Rectal smooth muscle tissue (tissue), 1 donor: ENCODE data around the gene SRGAP1.

Experiments
- H3K27ac ChIP-seq: one replicate; pipeline ENCODE4 v1.7.0; 2013; ENCODE audit warnings: low read depth, low read length, inconsistent platforms
- H3K27me3 ChIP-seq: one replicate; pipeline ENCODE4 v1.7.0; 2013; ENCODE audit warnings: low read length; ENCODE audit not compliant: control insufficient read depth, insufficient read depth
- H3K36me3 ChIP-seq: one replicate; pipeline ENCODE4 v1.7.0; 2013; ENCODE audit warnings: low read length; ENCODE audit not compliant: control insufficient read depth, insufficient read depth
- H3K4me1 ChIP-seq: one replicate; pipeline ENCODE4 v1.7.0; 2013; ENCODE audit warnings: low read length; ENCODE audit not compliant: control insufficient read depth, insufficient read depth
- H3K4me3 ChIP-seq: one replicate; pipeline ENCODE4 v1.7.0; 2013; ENCODE audit warnings: low read length
- H3K9ac ChIP-seq: one replicate; pipeline ENCODE4 v1.7.0; 2013; ENCODE audit warnings: low read length

The SRGAP1 gene

GRCh38 chr12:64051057-64051456, 206.6 kb downstream of the SRGAP1 start:
- H3K27ac ChIP-seq = no peak overlapping the region
- no peaks in the 10 kb centered on the region for H3K4me1 ChIP-seq
- peaks cover 6% of the 10 kb centered on the region for H3K36me3 ChIP-seq
- H3K4me3 ChIP-seq = no peak overlapping the region
- no peak overlapping the region for H3K9ac ChIP-seq
- H3K27me3 ChIP-seq = no peaks in the 10 kb centered on the region

- Histone ChIP-seq H3K4me1 (no peaks in the 10 kb centered on the region), H3K9ac (no peak overlapping the region), H3K4me3 (no peak overlapping the region), H3K36me3 (peaks cover 6% of the 10 kb centered on the region), H3K27ac (no peak overlapping the region), H3K27me3 (no peaks in the 10 kb centered on the region)
These were observed 208.6 kb downstream of the SRGAP1 start for GRCh38 chr12:64053117-64053516.

- peaks cover 6% of the 10 kb centered on the region for H3K36me3 ChIP-seq
- H3K9ac ChIP-seq = no peak overlapping the region
- no peaks in the 10 kb centered on the region for H3K4me1 ChIP-seq
- H3K27ac ChIP-seq = no peak overlapping the region
- no peak overlapping the region for H3K4me3 ChIP-seq
- no peaks in the 10 kb centered on the region for H3K27me3 ChIP-seq
These were observed 209.6 kb downstream of the SRGAP1 start for GRCh38 chr12:64054079-64054520.

- Histone ChIP-seq H3K36me3 (peaks cover 3% of the 10 kb centered on the region), H3K9ac (no peak overlapping the region), H3K27ac (no peak overlapping the region), H3K4me3 (no peak overlapping the region), H3K4me1 (no peaks in the 10 kb centered on the region), H3K27me3 (no peaks in the 10 kb centered on the region)
These were observed 212.2 kb downstream of the SRGAP1 start for GRCh38 chr12:64056741-64057140.

GRCh38 chr12:64057706-64058105, 213.2 kb downstream of the SRGAP1 start:
- H3K27me3 ChIP-seq = no peaks in the 10 kb centered on the region
- no peaks in the 10 kb centered on the region for H3K4me1 ChIP-seq
- no peak overlapping the region for H3K4me3 ChIP-seq
- no peak overlapping the region for H3K27ac ChIP-seq
- no peak overlapping the region for H3K9ac ChIP-seq
- peaks cover 3% of the 10 kb centered on the region for H3K36me3 ChIP-seq

GRCh38 chr12:64058541-64059265, 214.2 kb downstream of the SRGAP1 start:
- H3K9ac ChIP-seq = no peak overlapping the region
- H3K36me3 ChIP-seq = peaks cover 3% of the 10 kb centered on the region
- no peaks in the 10 kb centered on the region for H3K4me1 ChIP-seq
- H3K27me3 ChIP-seq = no peaks in the 10 kb centered on the region
- H3K27ac ChIP-seq = no peak overlapping the region
- no peak overlapping the region for H3K4me3 ChIP-seq

GRCh38 chr12:64059685-64060084, 215.2 kb downstream of the SRGAP1 start:
- Histone ChIP-seq H3K36me3 (peaks cover 3% of the 10 kb centered on the region), H3K27ac (no peak overlapping the region), H3K27me3 (no peaks in the 10 kb centered on the region), H3K4me3 (no peak overlapping the region), H3K9ac (no peak overlapping the region), H3K4me1 (no peaks in the 10 kb centered on the region)

GRCh38 chr12:64061868-64062375, 217.4 kb downstream of the SRGAP1 start:
- H3K9ac ChIP-seq = no peak overlapping the region
- H3K4me3 ChIP-seq = no peak overlapping the region
- H3K27me3 ChIP-seq = no peaks in the 10 kb centered on the region

GRCh38 chr12:64063121-64063520, 218.6 kb downstream of the SRGAP1 start:
- H3K36me3 ChIP-seq = no peaks in the 10 kb centered on the region

More at GRCh38 chr12:64061868-64062375, 217.4 kb downstream of the SRGAP1 start:
- Histone ChIP-seq H3K36me3 (no peaks in the 10 kb centered on the region), H3K4me1 (no peaks in the 10 kb centered on the region), H3K27ac (no peak overlapping the region)

GRCh38 chr12:64064240-64064639, 219.7 kb downstream of the SRGAP1 start:
- no peak overlapping the region for H3K27ac ChIP-seq
- no peaks in the 10 kb centered on the region for H3K4me1 ChIP-seq
- H3K27me3 ChIP-seq = no peaks in the 10 kb centered on the region
- H3K36me3 ChIP-seq = no peaks in the 10 kb centered on the region
- H3K4me3 ChIP-seq = no peak overlapping the region
- H3K9ac ChIP-seq = no peak overlapping the region

More at GRCh38 chr12:64063121-64063520, 218.6 kb downstream of the SRGAP1 start:
- Histone ChIP-seq H3K27ac (no peak overlapping the region), H3K9ac (no peak overlapping the region), H3K4me3 (no peak overlapping the region), H3K4me1 (no peaks in the 10 kb centered on the region), H3K27me3 (no peaks in the 10 kb centered on the region)

GRCh38 chr12:64064706-64065105, 220.2 kb downstream of the SRGAP1 start:
- no peaks in the 10 kb centered on the region for H3K4me1 ChIP-seq
- H3K27me3 ChIP-seq = no peaks in the 10 kb centered on the region
- H3K27ac ChIP-seq = no peak overlapping the region
- H3K4me3 ChIP-seq = no peak overlapping the region
- H3K36me3 ChIP-seq = no peaks in the 10 kb centered on the region
- no peak overlapping the region for H3K9ac ChIP-seq

GRCh38 chr12:64065881-64066451, 221.5 kb downstream of the SRGAP1 start:
- H3K9ac ChIP-seq = no peak overlapping the region
- H3K27me3 ChIP-seq = no peaks in the 10 kb centered on the region
- no peak overlapping the region for H3K4me3 ChIP-seq
- H3K27ac ChIP-seq = no peak overlapping the region
- no peaks in the 10 kb centered on the region for H3K36me3 ChIP-seq
- no peaks in the 10 kb centered on the region for H3K4me1 ChIP-seq

GRCh38 chr12:64066776-64067175, 222.3 kb downstream of the SRGAP1 start:
- Histone ChIP-seq H3K27me3 (no peaks in the 10 kb centered on the region), H3K4me1 (no peaks in the 10 kb centered on the region), H3K36me3 (no peaks in the 10 kb centered on the region), H3K9ac (no peak overlapping the region), H3K27ac (no peak overlapping the region), H3K4me3 (no peak overlapping the region)
